IPS-18c (cell line): ENCODE results near the gene PSMB3.

Experiments used
- H3K4me3 ChIP-seq: 2 replicates; pipeline ENCODE4 v1.7.0; 2013; ENCODE audit warnings: low read depth, mild to moderate bottlenecking, low read length, moderate library complexity; ENCODE audit not compliant: insufficient read depth
- H3K9me3 ChIP-seq: one replicate; pipeline ENCODE4 v1.6.1; 2013; ENCODE audit warnings: mild to moderate bottlenecking, low read length, moderate library complexity; ENCODE audit not compliant: control insufficient read depth, insufficient read depth

The PSMB3 gene

GRCh38 chr17:38730526-38731379 lies 21.8 kb upstream of the PSMB3 start:
- Histone ChIP-seq H3K4me3 (peak overlapping the region; percentile 78), H3K9me3 (no peaks in the 10 kb centered on the region)

- H3K4me3 ChIP-seq, result no peak overlapping the region; the same call in 1 of the 2 replicates
- H3K9me3 ChIP-seq, result no peaks in the 10 kb centered on the region
These were observed 20.8 kb upstream of the PSMB3 start for GRCh38 chr17:38731526-38732294.

GRCh38 chr17:38732376-38733281 lies 19.9 kb upstream of the PSMB3 start:
- Histone ChIP-seq H3K4me3 (no peak overlapping the region), H3K9me3 (no peaks in the 10 kb centered on the region)

- no peaks in the 10 kb centered on the region for H3K9me3 ChIP-seq
These were observed 19.1 kb upstream of the PSMB3 start for GRCh38 chr17:38733282-38733981.

GRCh38 chr17:38733982-38734973 lies 18.3 kb upstream of the PSMB3 start:
- H3K9me3 ChIP-seq, result no peaks in the 10 kb centered on the region
- no peak overlapping the region for H3K4me3 ChIP-seq

More at GRCh38 chr17:38733282-38733981, 19.1 kb upstream of the PSMB3 start:
- H3K4me3 ChIP-seq, result no peak overlapping the region

GRCh38 chr17:38735161-38735997 lies 17.2 kb upstream of the PSMB3 start:
- Histone ChIP-seq H3K4me3 (no peak overlapping the region), H3K9me3 (no peaks in the 10 kb centered on the region)

GRCh38 chr17:38738007-38738662 lies 14.4 kb upstream of the PSMB3 start:
- no peaks in the 10 kb centered on the region for H3K9me3 ChIP-seq
- H3K4me3 ChIP-seq, result no peak overlapping the region

- no peaks in the 10 kb centered on the region for H3K9me3 ChIP-seq
- no peak overlapping the region for H3K4me3 ChIP-seq
These were observed 13.9 kb upstream of the PSMB3 start for GRCh38 chr17:38738686-38739085.

- Histone ChIP-seq H3K9me3 (no peaks in the 10 kb centered on the region), H3K4me3 (no peak overlapping the region)
These were observed 13.2 kb upstream of the PSMB3 start for GRCh38 chr17:38739305-38739704.

- H3K9me3 ChIP-seq, result no peaks in the 10 kb centered on the region
- H3K4me3 ChIP-seq, result no peak overlapping the region
These were observed 12.5 kb upstream of the PSMB3 start for GRCh38 chr17:38740044-38740443.

- H3K4me3 ChIP-seq, result no peak overlapping the region
- no peaks in the 10 kb centered on the region for H3K9me3 ChIP-seq
These were observed 11.7 kb upstream of the PSMB3 start for GRCh38 chr17:38740806-38741205.

- no peak overlapping the region for H3K4me3 ChIP-seq
- no peaks in the 10 kb centered on the region for H3K9me3 ChIP-seq
These were observed 11.1 kb upstream of the PSMB3 start for GRCh38 chr17:38741461-38741860.

- no peak overlapping the region for H3K4me3 ChIP-seq
- H3K9me3 ChIP-seq, result no peaks in the 10 kb centered on the region
These were observed 10.6 kb upstream of the PSMB3 start for GRCh38 chr17:38741921-38742410.
